Testis (tissue), 3 donors: ENCODE results near the gene CENPT. TPM values are rescaled to one million over a fixed set of nuclear protein-coding genes. Genes with fewer than 3 reads are reported as not detected.

Experiments
- DNase-seq: peaks from one replicate; pipeline ENCODE4 v3.0.0-alpha.2; 2019
- H3K27ac ChIP-seq, 2 donors: fragments of 200-600 bp; sonication (generic); one replicate each; pipeline ENCODE4 v1.5.1; 2019
- H3K27me3 ChIP-seq: fragments of 200-600 bp; sonication (generic); one replicate; pipeline ENCODE4 v1.5.1; 2019
- H3K36me3 ChIP-seq: fragments of 200-600 bp; sonication (generic); one replicate; pipeline ENCODE4 v1.5.1; 2017; ENCODE audit warnings: low read depth; ENCODE audit errors: missing control alignments
- H3K4me1 ChIP-seq: fragments of 200-600 bp; sonication (generic); one replicate; pipeline ENCODE4 v1.5.1; 2019
- H3K4me3 ChIP-seq, 2 donors: fragments of 200-600 bp; sonication (generic); one replicate each; pipeline ENCODE4 v1.5.1; 2017 to 2019
- H3K9me3 ChIP-seq: fragments of 200-600 bp; sonication (generic); one replicate; pipeline ENCODE4 v1.5.1; 2017
- CTCF ChIP-seq, 3 experiments: fragments of 450-650 bp in 2 of 3; fragments of 200-600 bp in 1 of 3; sonication (generic) in 1 of 3; IDR thresholded peaks; one replicate each; pipeline ENCODE4 v1.5.1; 2016 to 2019; ENCODE audit warnings: antibody characterized with exemption in 3 of 3, mild to moderate bottlenecking in 2 of 3, moderate library complexity in 1 of 3
- POLR2A ChIP-seq: fragments of 450-650 bp; IDR thresholded peaks from one replicate; pipeline ENCODE4 v1.6.1; 2017; ENCODE audit warnings: antibody characterized with exemption, mild to moderate bottlenecking, moderate library complexity
- WGBS, 2 donors: methylation state at CpG; one replicate each; pipeline ENCODE4 v1.1.5; 2018; 5-methylcytosine and 5-hydroxymethylcytosine counted together
- intact Hi-C: fragments of 100-400 bp; cut with DNase I; formaldehyde crosslinking; loops from one replicate; pipeline ENCODE4 v1.15.1; 2023; ENCODE audit warnings: low total_unique reads
- polyA plus RNA-seq: library from polyadenylated mRNA; stranded (reverse); fragments of 350-450 nt; fragmentation: Illumina TruSeq; extraction: RNeasy Lipid Tissue Mini Kit (QIAGEN cat#74804); gene quantifications from one replicate; pipeline ENCODE4 v1.2.3, GENCODE V29; 2014; ENCODE audit warnings: low read depth, low replicate concordance; ENCODE audit not compliant: insufficient read depth
- total RNA-seq, 2 donors: library from RNA; depleted of rRNA; stranded (reverse); fragments of >200 nt; gene quantifications; one replicate each; pipeline ENCODE4 v1.2.3, GENCODE V29; 2016

The CENPT gene
- total and polyA plus RNA-seq, 3 donors from 2014 or later, result 108 to 154 (median 115) TPM

GRCh38 chr16:67881621-67882161 is 34.2 kb upstream of the CENPT start:
- WGBS, 2 donors, result 81 to 85% methylated on average over 19 to 21 of the region's 21 CpGs

GRCh38 chr16:67880584-67880983 is 33.1 kb upstream of the CENPT start:
- Histone ChIP-seq H3K4me1 (peaks cover 10% of the 10 kb centered on the region), H3K9me3 (no peaks in the 10 kb centered on the region), H3K27me3 (no peaks in the 10 kb centered on the region), H3K36me3 (no peaks in the 10 kb centered on the region), H3K27ac (no peak overlapping the region), H3K4me3 (no peak overlapping the region)
- intact Hi-C loops, result no loop called here
- WGBS, 2 donors, result 92 to 94% methylated on average over 13 of the region's 13 CpGs
- DNase-seq, result no peak
- TF ChIP-seq POLR2A (no peak), CTCF (IDR thresholded peaks at IDR 0.05) (no peak)

More at GRCh38 chr16:67881621-67882161, 34.2 kb upstream of the CENPT start:
- H3K27ac ChIP-seq, result peak overlapping the region in 1 of 2 donors; percentile 29
- H3K9me3 ChIP-seq, result no peaks in the 10 kb centered on the region
- no peak overlapping the region for H3K4me3 ChIP-seq
- no peaks in the 10 kb centered on the region for H3K36me3 ChIP-seq
- peak; percentile 78 for DNase-seq
- H3K27me3 ChIP-seq, result no peaks in the 10 kb centered on the region
- H3K4me1 ChIP-seq, result peaks cover 10% of the 10 kb centered on the region
- TF ChIP-seq CTCF (IDR thresholded peaks at IDR 0.05), result no peak
- TF ChIP-seq POLR2A, result no peak
- intact Hi-C loops, result no loop called here

GRCh38 chr16:67879936-67880335 is 32.4 kb upstream of the CENPT start:
- H3K27ac ChIP-seq, result no peak overlapping the region
- H3K9me3 ChIP-seq, result no peaks in the 10 kb centered on the region
- H3K27me3 ChIP-seq, result no peaks in the 10 kb centered on the region
- intact Hi-C loops, result no loop called here
- WGBS, 2 donors, result 71 to 100% methylated on average over 3 to 5 of the region's 5 CpGs
- peaks cover 12% of the 10 kb centered on the region for H3K4me1 ChIP-seq
- DNase-seq, result no peak
- H3K36me3 ChIP-seq, result no peaks in the 10 kb centered on the region
- no peak overlapping the region for H3K4me3 ChIP-seq
- TF ChIP-seq POLR2A, result no peak
- no peak for TF ChIP-seq CTCF (IDR thresholded peaks at IDR 0.05)

GRCh38 chr16:67879462-67879861 is 32.0 kb upstream of the CENPT start:
- 89 to 93% methylated on average over 3 to 12 of the region's 12 CpGs for WGBS, 2 donors
- TF ChIP-seq POLR2A (no peak), CTCF (IDR thresholded peaks at IDR 0.05) (no peak)
- Histone ChIP-seq H3K27ac (no peak overlapping the region), H3K4me3 (no peak overlapping the region), H3K4me1 (peaks cover 11% of the 10 kb centered on the region), H3K9me3 (no peaks in the 10 kb centered on the region), H3K36me3 (no peaks in the 10 kb centered on the region), H3K27me3 (no peaks in the 10 kb centered on the region)
- intact Hi-C loops, result no loop called here
- DNase-seq, result no peak

- peaks cover 15% of the 10 kb centered on the region for H3K4me1 ChIP-seq
- H3K27me3 ChIP-seq, result no peaks in the 10 kb centered on the region
- H3K9me3 ChIP-seq, result no peaks in the 10 kb centered on the region
- TF ChIP-seq CTCF (IDR thresholded peaks at IDR 0.05) (no peak), POLR2A (no peak)
- intact Hi-C loops, result no loop called here
- DNase-seq, result no peak
- H3K36me3 ChIP-seq, result no peaks in the 10 kb centered on the region
- no peak overlapping the region for H3K27ac ChIP-seq
- H3K4me3 ChIP-seq, result no peak overlapping the region
- 95% methylated on average over 9 of the region's 9 CpGs; no CpG with 5 or more reads in 1 of the 2 donors for WGBS, 2 donors
Observed at GRCh38 chr16:67878846-67879245, 31.4 kb upstream of the CENPT start.
